ENCODE data around the gene SPOCK1. TPM values are rescaled to one million over a fixed set of nuclear protein-coding genes. Genes with fewer than 3 reads are reported as not detected.
"Not testable (repeated sequence)": the region's sequence is repeated elsewhere in the genome, so short reads cannot be mapped to it uniquely, and the experiment has no call there.

SPOCK1 gene
- total RNA-seq (10 to 100 TPM in 2 of 7 donors, 1 to 10 TPM in 5; 3.7 to 17.0 (median 7.3) TPM), polyA plus RNA-seq (1 to 10 TPM in 2 of 3 donors, under 1 TPM in 1; 0.50 to 2.1 (median 1.2) TPM)
- long read RNA-seq, donor 1, full-length matches to known transcripts = 3 of 3 reads
- long read RNA-seq, donor 1, partial matches to known transcripts = 0 of 3 reads
- long read RNA-seq, donor 1, other reads (novel, unspliced or antisense) = 0 of 3 reads
- long read RNA-seq, donor 2, full-length matches to known transcripts = 1 of 1 reads
- long read RNA-seq, donor 2, partial matches to known transcripts = 0 of 1 reads
- long read RNA-seq, donor 2, other reads (novel, unspliced or antisense) = 0 of 1 reads

- TF ChIP-seq, protein P1, sequence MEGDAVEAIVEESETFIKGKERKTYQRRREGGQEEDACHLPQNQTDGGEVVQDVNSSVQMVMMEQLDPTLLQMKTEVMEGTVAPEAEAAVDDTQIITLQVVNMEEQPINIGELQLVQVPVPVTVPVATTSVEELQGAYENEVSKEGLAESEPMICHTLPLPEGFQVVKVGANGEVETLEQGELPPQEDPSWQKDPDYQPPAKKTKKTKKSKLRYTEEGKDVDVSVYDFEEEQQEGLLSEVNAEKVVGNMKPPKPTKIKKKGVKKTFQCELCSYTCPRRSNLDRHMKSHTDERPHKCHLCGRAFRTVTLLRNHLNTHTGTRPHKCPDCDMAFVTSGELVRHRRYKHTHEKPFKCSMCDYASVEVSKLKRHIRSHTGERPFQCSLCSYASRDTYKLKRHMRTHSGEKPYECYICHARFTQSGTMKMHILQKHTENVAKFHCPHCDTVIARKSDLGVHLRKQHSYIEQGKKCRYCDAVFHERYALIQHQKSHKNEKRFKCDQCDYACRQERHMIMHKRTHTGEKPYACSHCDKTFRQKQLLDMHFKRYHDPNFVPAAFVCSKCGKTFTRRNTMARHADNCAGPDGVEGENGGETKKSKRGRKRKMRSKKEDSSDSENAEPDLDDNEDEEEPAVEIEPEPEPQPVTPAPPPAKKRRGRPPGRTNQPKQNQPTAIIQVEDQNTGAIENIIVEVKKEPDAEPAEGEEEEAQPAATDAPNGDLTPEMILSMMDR (IDR thresholded peaks at IDR 0.05 in 8 of 11, conservative IDR thresholded peaks at IDR 0.05 in 3 of 11) = peak in 9 of 11 experiments; percentile 20 to 85 (median 77)
- TF ChIP-seq POLR2AphosphoS5 (IDR thresholded peaks at IDR 0.05) (peak in 2 of 3 donors; percentile 29 to 37), POLR2A (IDR thresholded peaks at IDR 0.05) (no peak)
- no peak within 1 kb of the TSS for H3K27ac ChIP-seq
- H3K9me3 ChIP-seq = no peaks in the 10 kb centered on the region
- intact Hi-C loops (cut with DNase I; ENCODE audit: low total_unique reads) = loop anchor here (5.0 kb wide), 1 partner anchor 177 kb away; no protein-coding TSS in a partner anchor
- H3K4me1 ChIP-seq = peaks cover 0 to 11% (median 7%) of the 10 kb centered on the region in 6 donors
- WGBS, 5 donors = 1 to 2% (median 2%) methylated on average over 40 to 78 of the region's 78 CpGs
- H3K36me3 ChIP-seq = no peaks in the 10 kb centered on the region
- DNase-seq = peak; percentile 87
- peak within 1 kb of the TSS in 7 of 8 donors; percentile 20 to 63 (median 34) for H3K4me3 ChIP-seq
- peaks cover 0 to 58% (median 25%) of the 10 kb centered on the region in 7 donors for H3K27me3 ChIP-seq (replicated peaks in 1 of 7)
Measured at GRCh38 chr5:137498736-137499505, at the start of gene SPOCK1. TSS of gene SPOCK1 (minus strand) at chr5:137499326.

GRCh38 chr5:137545956-137546355 lies 46.8 kb upstream of the SPOCK1 start:
- WGBS, 5 donors = 83 to 91% (median 86%) methylated on average over 4 of the region's 4 CpGs
- DNase-seq = no peak
- intact Hi-C loops (cut with DNase I; ENCODE audit: low total_unique reads) = no loop called here
- no peak overlapping the region for H3K4me3 ChIP-seq
- H3K9me3 ChIP-seq = peaks cover 0 to 10% (median 0%) of the 10 kb centered on the region in 8 donors
- no peaks in the 10 kb centered on the region for H3K4me1 ChIP-seq
- TF ChIP-seq POLR2AphosphoS5 (IDR thresholded peaks at IDR 0.05) (no peak), POLR2A (IDR thresholded peaks at IDR 0.05) (no peak)
- H3K27me3 ChIP-seq (replicated peaks in 1 of 7) = peaks cover 0 to 27% (median 0%) of the 10 kb centered on the region in 7 donors
- H3K36me3 ChIP-seq = no peaks in the 10 kb centered on the region
- H3K27ac ChIP-seq = no peak overlapping the region

- intact Hi-C loops (cut with DNase I; ENCODE audit: low total_unique reads) = not testable (repeated sequence)
Measured at GRCh38 chr5:137535449-137535848, 36.3 kb upstream of the SPOCK1 start.

GRCh38 chr5:137533963-137534362 lies 34.8 kb upstream of the SPOCK1 start:
- Histone ChIP-seq H3K4me3 (no peak overlapping the region), H3K27ac (no peak overlapping the region), H3K4me1 (no peaks in the 10 kb centered on the region), H3K36me3 (no peaks in the 10 kb centered on the region), H3K27me3 (replicated peaks in 1 of 7) (no peaks in the 10 kb centered on the region), H3K9me3 (peaks cover 0 to 9% (median 0%) of the 10 kb centered on the region in 8 donors)
- WGBS, 5 donors = 74 to 83% (median 78%) methylated on average over 5 of the region's 5 CpGs
- TF ChIP-seq, protein P1 (IDR thresholded peaks at IDR 0.05 in 8 of 11, conservative IDR thresholded peaks at IDR 0.05 in 3 of 11) = no peak
- TF ChIP-seq POLR2AphosphoS5 (IDR thresholded peaks at IDR 0.05) = no peak
- TF ChIP-seq POLR2A (IDR thresholded peaks at IDR 0.05) = no peak
- no peak for DNase-seq
- intact Hi-C loops (cut with DNase I; ENCODE audit: low total_unique reads) = no loop called here

More at GRCh38 chr5:137535449-137535848, 36.3 kb upstream of the SPOCK1 start:
- WGBS, 5 donors = 48 to 90% (median 78%) methylated on average over 2 of the region's 2 CpGs
- not testable (repeated sequence) for DNase-seq; H3K27ac ChIP-seq; H3K4me3 ChIP-seq; H3K27me3 ChIP-seq (replicated peaks in 1 of 7); H3K36me3 ChIP-seq; H3K4me1 ChIP-seq; H3K9me3 ChIP-seq

DNA sequence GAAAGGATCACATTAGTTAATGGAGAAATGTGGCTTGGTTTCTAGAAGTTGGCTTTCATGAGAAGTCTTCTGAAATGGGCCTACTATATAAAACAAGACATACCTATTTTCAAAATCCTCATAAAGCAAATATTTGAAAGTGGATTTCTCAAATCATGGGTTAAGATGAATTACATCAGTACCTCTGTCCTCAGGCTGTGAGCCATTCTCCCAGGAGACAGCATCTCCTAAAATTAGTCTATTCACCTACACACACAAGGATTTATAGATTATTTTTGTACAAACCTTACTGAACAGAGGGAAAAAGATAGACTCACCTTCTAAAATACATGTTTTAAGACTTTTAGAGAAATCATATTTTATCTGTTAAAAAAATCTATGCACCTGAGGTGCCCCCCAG lies 32.1 kb upstream of the SPOCK1 start:
- Histone ChIP-seq H3K27ac (no peak overlapping the region), H3K27me3 (replicated peaks in 1 of 7) (no peaks in the 10 kb centered on the region), H3K36me3 (no peaks in the 10 kb centered on the region), H3K9me3 (peaks cover 0 to 9% (median 0%) of the 10 kb centered on the region in 8 donors), H3K4me3 (no peak overlapping the region), H3K4me1 (no peaks in the 10 kb centered on the region)
- no peak for TF ChIP-seq POLR2A (IDR thresholded peaks at IDR 0.05)
- TF ChIP-seq, protein P1 (IDR thresholded peaks at IDR 0.05 in 8 of 11, conservative IDR thresholded peaks at IDR 0.05 in 3 of 11) = no peak
- TF ChIP-seq POLR2AphosphoS5 (IDR thresholded peaks at IDR 0.05) = no peak
- intact Hi-C loops (cut with DNase I; ENCODE audit: low total_unique reads) = no loop called here
- no peak for DNase-seq
